Measurements from ENCODE around the gene TMEM63C.

DNA sequence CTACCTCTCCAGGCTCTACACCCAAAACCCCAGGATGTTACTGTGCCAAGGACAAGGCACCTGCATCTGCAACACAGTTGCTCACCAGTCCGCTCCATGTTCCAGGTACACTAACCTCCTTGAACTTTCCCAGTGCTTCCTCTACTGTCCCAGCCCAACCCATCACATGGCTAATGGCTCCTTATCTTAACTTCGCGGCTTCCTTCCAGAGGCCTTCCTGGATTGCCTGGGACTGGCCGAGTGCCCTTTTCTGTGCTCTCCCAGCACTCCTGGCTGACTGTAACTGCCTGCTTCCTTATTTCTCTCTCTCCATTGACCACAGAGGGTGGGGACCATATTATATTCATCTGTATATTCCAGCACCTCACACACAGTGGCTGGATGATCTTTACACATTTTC, 118.2 kb downstream of the TMEM63C start:
- TF ChIP-seq, protein P1, sequence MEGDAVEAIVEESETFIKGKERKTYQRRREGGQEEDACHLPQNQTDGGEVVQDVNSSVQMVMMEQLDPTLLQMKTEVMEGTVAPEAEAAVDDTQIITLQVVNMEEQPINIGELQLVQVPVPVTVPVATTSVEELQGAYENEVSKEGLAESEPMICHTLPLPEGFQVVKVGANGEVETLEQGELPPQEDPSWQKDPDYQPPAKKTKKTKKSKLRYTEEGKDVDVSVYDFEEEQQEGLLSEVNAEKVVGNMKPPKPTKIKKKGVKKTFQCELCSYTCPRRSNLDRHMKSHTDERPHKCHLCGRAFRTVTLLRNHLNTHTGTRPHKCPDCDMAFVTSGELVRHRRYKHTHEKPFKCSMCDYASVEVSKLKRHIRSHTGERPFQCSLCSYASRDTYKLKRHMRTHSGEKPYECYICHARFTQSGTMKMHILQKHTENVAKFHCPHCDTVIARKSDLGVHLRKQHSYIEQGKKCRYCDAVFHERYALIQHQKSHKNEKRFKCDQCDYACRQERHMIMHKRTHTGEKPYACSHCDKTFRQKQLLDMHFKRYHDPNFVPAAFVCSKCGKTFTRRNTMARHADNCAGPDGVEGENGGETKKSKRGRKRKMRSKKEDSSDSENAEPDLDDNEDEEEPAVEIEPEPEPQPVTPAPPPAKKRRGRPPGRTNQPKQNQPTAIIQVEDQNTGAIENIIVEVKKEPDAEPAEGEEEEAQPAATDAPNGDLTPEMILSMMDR (IDR thresholded peaks at IDR 0.05) = no peak
- no peak for TF ChIP-seq POLR2AphosphoS5 (IDR thresholded peaks at IDR 0.05)
